ENCODE measurements around the gene PHAF1. TPM values are rescaled to one million over a fixed set of nuclear protein-coding genes. Genes with fewer than 3 reads are reported as not detected.
"Not testable (repeated sequence)": the region's sequence is repeated elsewhere in the genome, so short reads cannot be mapped to it uniquely, and the experiment has no call there.

PHAF1 gene
- total RNA-seq, 4 donors from 2014 or later = 11.4 to 30.6 (median 20.4) TPM

DNA sequence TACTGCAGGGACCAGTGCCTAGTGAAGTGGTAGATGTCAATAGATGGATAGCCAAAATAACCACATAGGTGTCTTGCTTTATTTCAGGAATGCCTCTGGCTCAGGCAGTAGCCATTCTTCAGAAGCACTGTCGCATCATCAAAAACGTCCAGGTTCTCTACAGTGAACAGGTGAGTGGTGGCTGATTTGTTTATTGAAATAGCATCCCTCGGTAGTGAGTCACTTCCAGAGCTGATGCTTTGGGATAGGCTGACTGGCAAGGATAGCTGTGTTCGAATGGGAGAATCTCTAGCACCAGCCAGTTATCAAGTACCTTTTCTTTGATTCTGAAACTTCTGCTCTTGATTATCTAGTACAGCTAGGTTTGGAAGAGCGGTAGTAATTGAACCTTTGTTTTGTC, 10.3 kb downstream of the PHAF1 start:
- no peaks in the 10 kb centered on the region for H3K9me3 ChIP-seq
- no peak overlapping the region for H3K27ac ChIP-seq
- H3K36me3 ChIP-seq = peaks cover 0 to 55% (median 0%) of the 10 kb centered on the region in 3 donors

GRCh38 chr16:67122799-67123198, 13.1 kb downstream of the PHAF1 start:
- H3K4me3 ChIP-seq, H3K9me3 ChIP-seq, H3K27me3 ChIP-seq, H3K4me1 ChIP-seq, H3K27ac ChIP-seq, DNase-seq: not testable (repeated sequence)
- H3K36me3 ChIP-seq = peaks cover 0 to 60% (median 0%) of the 10 kb centered on the region in 3 donors

More for the DNA sequence above, 10.3 kb downstream of the PHAF1 start:
- Histone ChIP-seq H3K27me3 (no peaks in the 10 kb centered on the region), H3K4me1 (no peaks in the 10 kb centered on the region), H3K4me3 (no peak overlapping the region)
- TF ChIP-seq POLR2A (IDR thresholded peaks at IDR 0.05) (no peak), CTCF (IDR thresholded peaks at IDR 0.05) (no peak)
- DNase-seq = no peak

DNA sequence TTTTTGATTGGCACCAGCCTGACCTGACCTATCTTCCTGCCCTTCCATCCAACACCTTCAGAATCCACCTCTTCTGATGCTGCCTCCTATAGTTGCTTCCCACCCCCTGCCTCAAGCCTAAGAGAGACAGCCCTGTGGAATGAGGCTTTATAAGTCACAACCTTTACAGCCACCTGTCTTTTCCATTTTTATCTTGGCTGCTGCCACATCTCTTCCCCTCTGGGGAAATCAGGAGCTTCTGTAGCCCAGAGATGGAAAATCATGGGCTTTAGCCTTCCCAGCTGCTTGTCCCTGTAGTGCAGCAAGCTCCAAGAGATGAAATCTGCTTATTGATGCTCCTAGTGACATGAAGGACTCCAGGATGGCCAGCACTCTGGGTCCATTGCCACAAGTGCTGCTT, 18.7 kb downstream of the PHAF1 start:
- no peak overlapping the region for H3K27ac ChIP-seq
- TF ChIP-seq POLR2A (IDR thresholded peaks at IDR 0.05) (no peak), CTCF (IDR thresholded peaks at IDR 0.05) (no peak)

DNA sequence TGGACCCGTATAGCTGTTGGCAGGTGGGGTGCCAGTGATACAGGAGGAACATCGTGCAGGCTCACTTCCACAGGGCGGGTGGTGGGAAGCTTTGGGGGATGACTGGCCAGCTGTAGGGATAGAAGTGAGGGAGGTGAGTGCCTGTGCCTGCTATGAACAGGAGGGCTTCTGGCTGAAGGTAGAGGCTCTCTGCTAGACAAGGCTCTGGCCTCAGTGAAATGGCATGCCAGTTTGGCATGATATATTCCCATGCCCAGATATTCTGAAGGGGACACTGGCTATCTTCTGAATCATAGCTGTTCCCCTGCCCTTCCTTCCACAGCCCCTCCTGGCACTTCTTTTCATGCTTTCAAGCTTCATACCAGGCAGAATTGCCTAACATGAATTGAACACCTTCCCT, 19.1 kb downstream of the PHAF1 start:
- no peak for TF ChIP-seq CTCF (IDR thresholded peaks at IDR 0.05)
- Histone ChIP-seq H3K9me3 (no peaks in the 10 kb centered on the region), H3K36me3 (peaks cover 0 to 44% (median 0%) of the 10 kb centered on the region in 3 donors), H3K4me1 (no peaks in the 10 kb centered on the region), H3K4me3 (no peak overlapping the region), H3K27me3 (no peaks in the 10 kb centered on the region), H3K27ac (no peak overlapping the region)
- DNase-seq = no peak

More for the DNA sequence above, 18.7 kb downstream of the PHAF1 start:
- no peaks in the 10 kb centered on the region for H3K9me3 ChIP-seq
- peaks cover 0 to 44% (median 0%) of the 10 kb centered on the region in 3 donors for H3K36me3 ChIP-seq
- H3K4me1 ChIP-seq = no peaks in the 10 kb centered on the region
- no peaks in the 10 kb centered on the region for H3K27me3 ChIP-seq
- DNase-seq = no peak
- H3K4me3 ChIP-seq = no peak overlapping the region

GRCh38 chr16:67129422-67129821, 19.7 kb downstream of the PHAF1 start:
- no peak overlapping the region for H3K4me3 ChIP-seq
- DNase-seq = no peak
- no peaks in the 10 kb centered on the region for H3K9me3 ChIP-seq
- no peaks in the 10 kb centered on the region for H3K4me1 ChIP-seq
- H3K27ac ChIP-seq = no peak overlapping the region
- H3K36me3 ChIP-seq = peaks cover 0 to 48% (median 0%) of the 10 kb centered on the region in 3 donors
- no peaks in the 10 kb centered on the region for H3K27me3 ChIP-seq
- no peak for TF ChIP-seq CTCF (IDR thresholded peaks at IDR 0.05)
- no peak for TF ChIP-seq POLR2A (IDR thresholded peaks at IDR 0.05)

- H3K9me3 ChIP-seq = no peaks in the 10 kb centered on the region
- no peak overlapping the region for H3K27ac ChIP-seq
- H3K36me3 ChIP-seq = peaks cover 0 to 97% (median 0%) of the 10 kb centered on the region in 3 donors
- no peak for DNase-seq
- H3K27me3 ChIP-seq = no peaks in the 10 kb centered on the region
- H3K4me1 ChIP-seq = no peaks in the 10 kb centered on the region
- no peak overlapping the region for H3K4me3 ChIP-seq
- TF ChIP-seq CTCF (IDR thresholded peaks at IDR 0.05) (no peak), POLR2A (IDR thresholded peaks at IDR 0.05) (no peak)
These were observed 27.9 kb downstream of the PHAF1 start for GRCh38 chr16:67137605-67138004.

All from Peyer's patch (tissue), 4 donors.